HEK293T (cell line): ENCODE data around the gene UBA1.

ENCODE experiments used
- CTCF ChIA-PET: fragments of 350-600 bp; formaldehyde crosslinking; extraction: SDS; loops from one replicate; lab custom pipeline; 2021; ENCODE audit warnings: antibody characterized with exemption, inconsistent platforms; lab: Yijun Ruan, JAX
- POLR2A ChIA-PET: fragments of 350-600 bp; formaldehyde crosslinking; extraction: SDS; loops from one replicate; lab custom pipeline; 2020; ENCODE audit warnings: antibody characterized with exemption, inconsistent platforms; lab: Yijun Ruan, JAX
- DNase-seq: peaks from one replicate; pipeline ENCODE4 v3.0.0; 2012; ENCODE audit warnings: mixed read lengths; ENCODE audit errors: extremely low spot score
- ARNT ChIP-seq: fragments of 450-650 bp; IDR thresholded peaks from 2 replicates; pipeline ENCODE4 v1.6.1; 2017; ENCODE audit warnings: mild to moderate bottlenecking
- BHLHE40 ChIP-seq: fragments of 450-650 bp; IDR thresholded peaks from 2 replicates; pipeline ENCODE4 v1.6.1; 2016; ENCODE audit warnings: mild to moderate bottlenecking, moderate library complexity, borderline replicate concordance
- CTBP1 ChIP-seq: fragments of 450-650 bp; IDR thresholded peaks from 2 replicates; pipeline ENCODE4 v1.6.1; 2016; ENCODE audit warnings: borderline replicate concordance
- ELF4 ChIP-seq: fragments of 450-650 bp; IDR thresholded peaks from 2 replicates; pipeline ENCODE4 v1.6.1; 2017; ENCODE audit warnings: antibody characterized with exemption
- FOXA1 ChIP-seq: fragments of 450-650 bp; IDR thresholded peaks from 2 replicates; pipeline ENCODE4 v1.6.1; 2016; ENCODE audit warnings: mild to moderate bottlenecking
- FOXK2 ChIP-seq: fragments of 450-650 bp; IDR thresholded peaks from 2 replicates; pipeline ENCODE4 v1.6.1; 2016; ENCODE audit warnings: mild to moderate bottlenecking
- FOXM1 ChIP-seq: fragments of 450-650 bp; IDR thresholded peaks from 2 replicates; pipeline ENCODE4 v1.6.1; 2017; ENCODE audit warnings: mild to moderate bottlenecking, borderline replicate concordance
- HDGF ChIP-seq: fragments of 450-650 bp; IDR thresholded peaks from 2 replicates; pipeline ENCODE4 v1.6.1; 2017; ENCODE audit warnings: antibody characterized with exemption, borderline replicate concordance
- L3MBTL2 ChIP-seq: fragments of 450-650 bp; conservative IDR thresholded peaks from 2 replicates; pipeline ENCODE4 v1.6.1; 2016; ENCODE audit warnings: mild to moderate bottlenecking
- LEF1 ChIP-seq: fragments of 450-650 bp; IDR thresholded peaks from 2 replicates; pipeline ENCODE4 v1.6.1; 2017; ENCODE audit warnings: mild to moderate bottlenecking, borderline replicate concordance
- NFRKB ChIP-seq: fragments of 450-650 bp; IDR thresholded peaks from 2 replicates; pipeline ENCODE4 v1.6.1; 2016; ENCODE audit warnings: mild to moderate bottlenecking, moderate library complexity
- PKNOX1 ChIP-seq: fragments of 450-650 bp; IDR thresholded peaks from 2 replicates; pipeline ENCODE4 v1.6.1; 2016
- SP1 ChIP-seq: fragments of 450-650 bp; IDR thresholded peaks from 2 replicates; pipeline ENCODE4 v1.6.1; 2017
- SUZ12 ChIP-seq: fragments of 450-650 bp; IDR thresholded peaks from 2 replicates; pipeline ENCODE4 v1.6.1; 2016; ENCODE audit warnings: mild to moderate bottlenecking
- TARDBP ChIP-seq: fragments of 450-650 bp; IDR thresholded peaks from 2 replicates; pipeline ENCODE4 v1.6.1; 2016
- ZNF384 ChIP-seq: fragments of 450-650 bp; IDR thresholded peaks from 2 replicates; pipeline ENCODE4 v1.6.1; 2016

The UBA1 gene

GRCh38 chrX:47169273-47169672 is 24.4 kb upstream of the UBA1 start:
- no peak for DNase-seq
- ChIA-PET POLR2A (no interaction called here), CTCF (no interaction called here)
- TF ChIP-seq TARDBP (no peak), ELF4 (no peak), ZNF384 (no peak), HDGF (no peak), SUZ12 (no peak), L3MBTL2 (no peak), ARNT (no peak), LEF1 (no peak), BHLHE40 (no peak), FOXM1 (no peak), FOXA1 (no peak), NFRKB (no peak), FOXK2 (no peak), CTBP1 (no peak)

GRCh38 chrX:47169726-47170515 is 23.7 kb upstream of the UBA1 start:
- POLR2A ChIA-PET = no interaction called here
- no peak for DNase-seq
- CTCF ChIA-PET = no interaction called here
- TF ChIP-seq SP1 (no peak), LEF1 (no peak), PKNOX1 (no peak), FOXA1 (no peak), FOXM1 (no peak), ELF4 (no peak), HDGF (no peak), NFRKB (no peak), L3MBTL2 (no peak), TARDBP (no peak), CTBP1 (no peak)

GRCh38 chrX:47170861-47171692 is 22.6 kb upstream of the UBA1 start:
- TF ChIP-seq SP1 (no peak), FOXK2 (no peak), BHLHE40 (no peak), HDGF (no peak), PKNOX1 (no peak), NFRKB (no peak), LEF1 (no peak), FOXM1 (no peak), CTBP1 (no peak), SUZ12 (no peak), TARDBP (no peak), ELF4 (no peak), ZNF384 (no peak), ARNT (no peak), L3MBTL2 (no peak), FOXA1 (no peak)
- POLR2A ChIA-PET = no interaction called here
- no peak for DNase-seq
- CTCF ChIA-PET = no interaction called here

GRCh38 chrX:47171996-47172395 is 21.6 kb upstream of the UBA1 start:
- ChIA-PET CTCF (no interaction called here), POLR2A (interaction anchor here (1.4 kb wide), 1 partner anchor 18 kb away, joined by 3 read pairs; no protein-coding TSS in a partner anchor)
- TF ChIP-seq LEF1 (no peak), ELF4 (no peak), ARNT (no peak), ZNF384 (no peak), BHLHE40 (no peak), PKNOX1 (no peak), TARDBP (no peak), SP1 (no peak), HDGF (no peak), L3MBTL2 (no peak), NFRKB (no peak), FOXA1 (no peak), FOXM1 (no peak), SUZ12 (no peak)
- no peak for DNase-seq

GRCh38 chrX:47172549-47172948 is 21.1 kb upstream of the UBA1 start:
- TF ChIP-seq NFRKB (no peak), ARNT (no peak), FOXA1 (no peak), FOXM1 (no peak), ELF4 (no peak), SUZ12 (no peak), TARDBP (no peak), L3MBTL2 (no peak), ZNF384 (no peak), CTBP1 (no peak), HDGF (no peak), SP1 (no peak), FOXK2 (no peak), PKNOX1 (no peak), LEF1 (no peak), BHLHE40 (no peak)
- ChIA-PET CTCF (no interaction called here), POLR2A (interaction anchor here (1.4 kb wide), 1 partner anchor 18 kb away, joined by 3 read pairs; no protein-coding TSS in a partner anchor)
- no peak for DNase-seq
